GM12878 (cell line): ENCODE results near the gene MAD1L1. TPM values are rescaled to one million over a fixed set of nuclear protein-coding genes. Genes with fewer than 3 reads are reported as not detected.

ENCODE experiments used
- ATAC-seq: fragments of 200-7000 bp; cut with Tn5 transposase; 3 replicates; pipeline ENCODE4 v1.9.1; 2020; ENCODE audit warnings: mild to moderate bottlenecking, moderate library complexity
- BruUV-seq: library from RNA; stranded (reverse); fragments of 400-500 nt; replicated peaks from 2 replicates; lab custom pipeline; 2021; lab: Mats Ljungman, UMichigan
- CTCF ChIA-PET: fragments of 300-600 bp; sonication (Branson Sonifier 250); formaldehyde crosslinking; extraction: SDS; loops from one replicate; lab custom pipeline; 2021; ENCODE audit warnings: inconsistent platforms; lab: Yijun Ruan, JAX
- POLR2A ChIA-PET: fragments of 350-600 bp; formaldehyde crosslinking; extraction: SDS; loops from one replicate; lab custom pipeline; 2021; ENCODE audit warnings: inconsistent platforms; lab: Charles Lee
- RAD21 ChIA-PET: fragments of 300-600 bp; sonication (Branson Sonifier 250); formaldehyde crosslinking; loops from one replicate; lab custom pipeline; 2023; ENCODE audit warnings: antibody characterized with exemption; ENCODE audit not compliant: unreplicated experiment; lab: Charles Lee
- SMC1A ChIA-PET: fragments of 300-600 bp; sonication (Branson Sonifier 250); formaldehyde crosslinking; loops from one replicate; lab custom pipeline; 2023; ENCODE audit not compliant: unreplicated experiment, uncharacterized antibody; lab: Charles Lee
- DNase-seq: peaks from one replicate; pipeline ENCODE4 v3.0.0-alpha.2; 2011; ENCODE audit warnings: low read depth, low spot score
- FAIRE-seq: peaks from 3 replicates; lab custom pipeline; 2011; peaks lifted over from hg19 to GRCh38; lab: Jason Lieb, UNC
- H2AFZ ChIP-seq: 2 replicates; pipeline ENCODE4 v1.6.0; 2011; ENCODE audit warnings: low read depth, low read length, control low read depth; ENCODE audit not compliant: control insufficient read depth
- H3K27ac ChIP-seq: 2 replicates; pipeline ENCODE4 v1.5.1; 2011; ENCODE audit warnings: control low read depth; ENCODE audit not compliant: control insufficient read depth, insufficient read depth
- H3K27me3 ChIP-seq, 2 experiments: replicated peaks in 1 of 2; 2 replicates each; pipeline versions ENCODE4 v1.6.0 to v1.6.1; 2011; ENCODE audit warnings: low read length in 1 of 2; ENCODE audit not compliant: control insufficient read depth in 2 of 2, insufficient read depth in 2 of 2
- H3K36me3 ChIP-seq, 2 experiments: 2 replicates each; pipeline ENCODE4 v1.5.1; 2011; ENCODE audit warnings: low read length in 1 of 2; ENCODE audit not compliant: control insufficient read depth in 2 of 2, insufficient read depth in 2 of 2
- H3K4me1 ChIP-seq: 2 replicates; pipeline ENCODE4 v1.6.1; 2011; ENCODE audit warnings: mild to moderate bottlenecking, low read length, moderate library complexity, mixed read lengths; ENCODE audit not compliant: control insufficient read depth, insufficient read depth
- H3K4me2 ChIP-seq: 2 replicates; pipeline ENCODE4 v1.6.0; 2011; ENCODE audit warnings: control low read depth; ENCODE audit not compliant: control insufficient read depth, insufficient read depth
- H3K4me3 ChIP-seq: fragments of 200-600 bp; sonication (generic); 2 replicates; pipeline ENCODE4 v1.5.1; 2016
- H3K79me2 ChIP-seq: 2 replicates; pipeline ENCODE4 v1.6.0; 2011; ENCODE audit warnings: low read length; ENCODE audit not compliant: control insufficient read depth, insufficient read depth
- H3K9ac ChIP-seq: 2 replicates; pipeline ENCODE4 v1.8.0; 2011; ENCODE audit warnings: low read length, control low read depth, mixed read lengths; ENCODE audit not compliant: control insufficient read depth, insufficient read depth
- H3K9me3 ChIP-seq: replicated peaks from 3 replicates; pipeline ENCODE4 v1.5.1; 2011; ENCODE audit warnings: mild to moderate bottlenecking, low read length; ENCODE audit not compliant: control insufficient read depth, insufficient read depth
- H4K20me1 ChIP-seq: 2 replicates; pipeline ENCODE4 v1.6.0; 2011; ENCODE audit not compliant: control insufficient read depth, insufficient read depth
- FOS ChIP-seq: IDR thresholded peaks from 3 replicates; pipeline ENCODE4 v1.6.1; 2011; ENCODE audit warnings: borderline replicate concordance; ENCODE audit not compliant: insufficient read length; ENCODE audit errors: extremely low read depth
- HCFC1 ChIP-seq: fragments of 150-350 bp; IDR thresholded peaks from 2 replicates; pipeline ENCODE4 v1.6.1; 2014; ENCODE audit warnings: low read length
- MLLT1 ChIP-seq: fragments of 450-650 bp; IDR thresholded peaks from 2 replicates; pipeline ENCODE4 v1.6.1; 2016; ENCODE audit warnings: mild to moderate bottlenecking
- MYB ChIP-seq: fragments of 150-350 bp; IDR thresholded peaks from 2 replicates; pipeline ENCODE4 v1.6.1; 2014; ENCODE audit warnings: mild to moderate bottlenecking, low read depth, low read length, borderline replicate concordance
- NKRF ChIP-seq: fragments of 450-650 bp; conservative IDR thresholded peaks from 2 replicates; pipeline ENCODE4 v1.6.1; 2017; ENCODE audit warnings: mild to moderate bottlenecking, moderate library complexity
- POLR2AphosphoS5 ChIP-seq: IDR thresholded peaks from 2 replicates; pipeline ENCODE4 v1.6.1; 2011; ENCODE audit warnings: mild to moderate bottlenecking, low read length, inconsistent platforms
- POU2F2 ChIP-seq: IDR thresholded peaks from 3 replicates; pipeline ENCODE4 v1.6.1; 2011; ENCODE audit warnings: low read depth, mild to moderate bottlenecking, low read length, borderline replicate concordance
- RBBP5 ChIP-seq: fragments of 200-600 bp; sonication (generic); conservative IDR thresholded peaks from 2 replicates; pipeline ENCODE4 v1.6.1; 2016
- REST ChIP-seq: IDR thresholded peaks from 2 replicates; pipeline ENCODE4 v1.6.1; 2012; ENCODE audit warnings: mild to moderate bottlenecking, low read depth, low read length
- SIX5 ChIP-seq: IDR thresholded peaks from 2 replicates; pipeline ENCODE4 v1.6.1; 2011; ENCODE audit warnings: mild to moderate bottlenecking, low read depth, low read length, moderate library complexity; ENCODE audit not compliant: severe bottlenecking
- ZNF207 ChIP-seq: fragments of 450-650 bp; IDR thresholded peaks from 2 replicates; pipeline ENCODE4 v1.6.1; 2014; ENCODE audit warnings: antibody characterized with exemption, mild to moderate bottlenecking, borderline replicate concordance
- WGBS: methylation state at CpG from one replicate; pipeline ENCODE4 v1.1.6; 2016; ENCODE audit warnings: low lambda C conversion rate; ENCODE audit not compliant: insufficient replicate concordance, insufficient coverage; ENCODE audit errors: missing lambda C conversion rate; 5-methylcytosine and 5-hydroxymethylcytosine counted together
- in situ Hi-C: fragments of 300-500 bp; cut with MboI; formaldehyde crosslinking; loops from 9 replicates; pipeline ENCODE4 v1.14.3; 2018; ENCODE audit warnings: mixed read lengths
- intact Hi-C: fragments of 100-400 bp; cut with micrococcal nuclease; formaldehyde crosslinking; loops from one replicate; pipeline ENCODE4 v1.14.2; 2022; ENCODE audit not compliant: unreplicated experiment
- polyA plus RNA-seq, 11 experiments: library from polyadenylated mRNA; depleted of rRNA in 4 of 11; unstranded in 6 of 11; stranded (reverse) in 5 of 11; fragments of >200 nt; fragmentation: Nextera tagmentation in 4 of 11; fragmentation: Illumina TruSeq in 1 of 11; extraction: Ambion mirVana in 4 of 11; extraction: Trizol in 1 of 11; gene quantifications; 1 replicate in 1 of 11; 2 replicates in 10 of 11; pipeline versions ENCODE4 v1.2.1 to v1.2.3, GENCODE V29; 2011 to 2016; ENCODE audit warnings: inconsistent platforms in 2 of 11, missing spikeins in 2 of 11, low read depth in 1 of 11
- total RNA-seq, 4 experiments: library from RNA; depleted of rRNA in 3 of 4; stranded (reverse); fragments of >200 nt in 3 of 4; fragmentation: Illumina TruSeq in 1 of 4; extraction: Trizol in 1 of 4; gene quantifications; 2 replicates each; pipeline versions ENCODE4 v1.2.1 to v1.2.3, GENCODE V29; 2013 to 2021
- TF ChIP-seq, protein P1 (sequence below): fragments of 150-350 bp; IDR thresholded peaks from 2 replicates; pipeline ENCODE4 v1.6.1; 2014; ENCODE audit warnings: mild to moderate bottlenecking, low read depth, low read length

The MAD1L1 gene
- total and polyA plus RNA-seq, 10 of the 15 experiments (the other 5 are each of a cell fraction or from before 2014, with no cell fraction given), result 2.2 to 76.8 (median 38.3) TPM

DNA sequence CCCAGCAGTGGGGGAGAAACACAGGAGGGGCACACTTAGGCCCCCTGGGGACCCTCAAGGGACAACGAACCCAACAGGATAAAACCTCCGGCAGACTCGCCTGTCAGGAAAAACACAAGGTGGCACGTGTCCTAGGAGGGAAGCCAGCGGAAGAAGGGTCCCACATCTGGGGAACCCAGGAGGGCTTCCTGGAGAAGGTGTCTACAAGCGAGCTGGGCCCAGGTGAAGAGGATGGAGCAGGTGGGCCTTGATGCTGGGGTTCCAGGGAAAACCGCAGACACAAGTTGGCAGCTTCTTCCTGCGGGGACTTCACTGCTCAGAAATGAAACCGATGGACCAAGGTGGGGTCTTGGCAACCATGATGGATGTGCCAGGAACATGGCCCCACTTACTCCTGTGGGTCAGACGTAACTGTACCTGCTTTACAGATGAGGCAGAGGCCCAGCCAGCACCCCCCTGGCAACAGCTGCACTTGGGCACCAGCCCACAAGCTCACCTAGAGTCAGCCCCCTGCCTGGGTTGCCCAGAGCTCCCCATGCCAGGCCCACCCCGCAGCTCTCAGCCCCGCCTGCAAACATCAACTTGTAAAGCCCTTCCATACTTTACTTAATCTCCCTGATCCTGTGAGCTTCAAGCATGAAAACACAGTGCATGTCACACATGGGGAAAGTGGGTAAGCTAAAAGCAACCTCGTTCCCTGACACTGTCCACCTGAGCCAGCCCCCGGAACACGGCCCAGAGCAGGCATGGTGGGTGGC is 337.7 kb downstream of the MAD1L1 start:
- CTCF ChIA-PET, result no interaction called here
- in situ Hi-C loops, result no loop called here
- H3K9me3 ChIP-seq, result no peaks in the 10 kb centered on the region
- 94% methylated on average over 15 of the region's 15 CpGs for WGBS
- DNase-seq (no peak), ATAC-seq (no peak), FAIRE-seq (no peak)
- H4K20me1 ChIP-seq, result no peaks in the 10 kb centered on the region
- H3K4me3 ChIP-seq, result no peak overlapping the region
- no peak for TF ChIP-seq HCFC1
- no peak for TF ChIP-seq POU2F2
- no peak for TF ChIP-seq MYB
- TF ChIP-seq, protein P1, sequence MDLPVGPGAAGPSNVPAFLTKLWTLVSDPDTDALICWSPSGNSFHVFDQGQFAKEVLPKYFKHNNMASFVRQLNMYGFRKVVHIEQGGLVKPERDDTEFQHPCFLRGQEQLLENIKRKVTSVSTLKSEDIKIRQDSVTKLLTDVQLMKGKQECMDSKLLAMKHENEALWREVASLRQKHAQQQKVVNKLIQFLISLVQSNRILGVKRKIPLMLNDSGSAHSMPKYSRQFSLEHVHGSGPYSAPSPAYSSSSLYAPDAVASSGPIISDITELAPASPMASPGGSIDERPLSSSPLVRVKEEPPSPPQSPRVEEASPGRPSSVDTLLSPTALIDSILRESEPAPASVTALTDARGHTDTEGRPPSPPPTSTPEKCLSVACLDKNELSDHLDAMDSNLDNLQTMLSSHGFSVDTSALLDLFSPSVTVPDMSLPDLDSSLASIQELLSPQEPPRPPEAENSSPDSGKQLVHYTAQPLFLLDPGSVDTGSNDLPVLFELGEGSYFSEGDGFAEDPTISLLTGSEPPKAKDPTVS, result no peak
- TF ChIP-seq REST, result no peak
- no peak for TF ChIP-seq MLLT1
- no peak for TF ChIP-seq ZNF207
- TF ChIP-seq FOS, result no peak
- no peak for TF ChIP-seq NKRF
- no peak for TF ChIP-seq POLR2AphosphoS5
- no peak for TF ChIP-seq RBBP5
- TF ChIP-seq SIX5, result no peak
- no TSS peak for BruUV-seq
- H3K27ac ChIP-seq, result no peak overlapping the region
- no peak overlapping the region for H2AFZ ChIP-seq
- peaks cover 0 to 6% of the 10 kb centered on the region in 2 experiments; a peak in 3 of 4 replicates for H3K36me3 ChIP-seq
- POLR2A ChIA-PET, result no interaction called here
- SMC1A ChIA-PET, result no interaction called here
- RAD21 ChIA-PET, result no interaction called here
- no peaks in the 10 kb centered on the region for H3K79me2 ChIP-seq
- H3K4me2 ChIP-seq, result no peak overlapping the region
- no peak overlapping the region for H3K9ac ChIP-seq
- intact Hi-C loops, result no loop called here
- no peaks in the 10 kb centered on the region for H3K4me1 ChIP-seq
- H3K27me3 ChIP-seq, result no peaks in the 10 kb centered on the region
